HG03045 (cell line): Measurements from ENCODE around the gene CYB5R3.

ENCODE experiments used
- ATAC-seq: cut with Tn5 transposase; IDR thresholded peaks from one replicate; pipeline ENCODE4 v1.9.1; 2021; ENCODE audit warnings: mild to moderate bottlenecking, moderate library complexity; ENCODE audit not compliant: unreplicated experiment

CYB5R3 gene

GRCh38 chr22:42646569-42647525, 2.3 kb downstream of the CYB5R3 start:
- ATAC-seq = no peak

GRCh38 chr22:42645938-42646568, 3.1 kb downstream of the CYB5R3 start:
- ATAC-seq = no peak

GRCh38 chr22:42645341-42645937, 3.8 kb downstream of the CYB5R3 start:
- no peak for ATAC-seq

DNA sequence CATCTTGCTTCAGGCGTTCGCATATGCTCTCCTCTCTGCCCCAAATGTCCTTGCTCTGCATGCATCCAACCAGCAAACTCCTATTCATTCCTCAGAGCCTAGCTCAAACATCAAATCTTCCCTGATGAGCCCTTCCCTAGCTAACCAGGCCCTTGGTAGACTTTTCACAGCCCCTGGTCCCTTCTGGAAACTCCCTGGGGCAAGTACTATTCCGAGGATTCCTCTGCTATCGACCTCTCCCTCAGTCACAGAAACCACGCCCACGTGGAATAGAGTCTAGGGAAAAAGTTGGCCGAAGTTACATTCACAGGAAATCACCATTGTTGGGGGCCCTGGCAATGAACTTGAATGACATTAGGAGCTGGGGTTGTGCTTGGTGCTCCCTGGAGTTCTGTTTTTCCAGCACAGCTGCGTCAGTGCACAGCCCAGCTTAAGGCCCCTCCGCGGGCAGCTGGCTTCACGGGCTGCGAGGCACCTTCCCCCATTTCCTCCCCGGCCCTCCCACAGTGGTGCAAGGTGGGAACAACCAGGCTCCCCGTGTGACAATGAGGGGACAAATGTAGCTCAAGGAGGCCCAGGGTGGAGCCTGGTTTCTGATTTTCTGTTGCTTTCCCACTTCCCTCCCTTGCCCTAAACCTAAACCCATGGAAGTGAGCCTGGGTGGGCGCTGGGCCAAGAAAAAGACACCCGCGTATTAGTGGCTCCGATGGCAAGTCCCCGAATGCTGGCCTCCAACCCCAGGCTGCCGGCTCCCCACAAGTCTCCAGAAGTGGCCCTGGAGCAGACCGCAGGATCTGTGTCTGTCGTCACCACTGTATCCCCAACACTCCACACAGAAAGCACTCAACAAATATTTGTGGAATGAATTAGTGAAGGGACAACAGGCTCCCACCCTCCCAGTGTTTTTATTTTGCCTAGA, 4.5 kb downstream of the CYB5R3 start:
- ATAC-seq = no peak

DNA sequence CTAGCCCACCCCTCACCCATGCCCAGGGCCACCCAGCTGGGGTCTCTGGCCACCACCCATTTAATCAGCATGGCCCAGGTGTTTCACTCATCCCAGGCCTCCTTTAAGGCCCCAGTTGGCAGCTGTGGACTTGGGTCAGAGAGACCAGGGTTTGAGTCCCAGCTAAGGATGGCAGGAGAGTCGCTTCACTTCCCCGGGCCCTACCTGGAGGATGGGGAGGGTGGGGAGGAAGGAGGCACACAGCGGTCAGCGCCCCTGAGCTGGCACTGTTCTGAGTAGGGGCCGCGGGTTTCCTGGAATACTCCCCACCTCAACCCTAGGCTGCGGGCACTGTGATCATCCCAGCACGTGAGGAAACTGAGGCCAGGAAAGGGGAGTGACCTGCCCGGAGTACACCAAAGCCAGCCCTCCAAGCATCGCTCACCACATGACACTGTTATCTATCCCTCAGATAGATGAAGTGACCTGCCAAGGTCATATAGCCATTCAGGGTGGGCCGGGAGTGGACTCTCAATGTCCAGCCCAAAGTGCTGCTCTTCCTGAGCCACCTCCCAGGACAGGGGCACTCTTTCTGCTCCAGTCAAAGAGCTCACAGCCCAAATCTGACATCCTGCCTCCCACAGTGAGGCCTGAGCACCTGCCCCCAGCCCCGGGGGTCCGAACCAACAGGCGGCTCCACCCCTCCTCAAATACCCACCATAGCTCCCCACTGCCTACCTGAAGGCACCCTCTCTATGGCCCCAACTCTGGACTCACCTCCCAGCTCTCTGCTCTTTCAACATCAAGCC, 5.4 kb downstream of the CYB5R3 start:
- no peak for ATAC-seq

GRCh38 chr22:42642806-42643633, 6.2 kb downstream of the CYB5R3 start:
- no peak for ATAC-seq

DNA sequence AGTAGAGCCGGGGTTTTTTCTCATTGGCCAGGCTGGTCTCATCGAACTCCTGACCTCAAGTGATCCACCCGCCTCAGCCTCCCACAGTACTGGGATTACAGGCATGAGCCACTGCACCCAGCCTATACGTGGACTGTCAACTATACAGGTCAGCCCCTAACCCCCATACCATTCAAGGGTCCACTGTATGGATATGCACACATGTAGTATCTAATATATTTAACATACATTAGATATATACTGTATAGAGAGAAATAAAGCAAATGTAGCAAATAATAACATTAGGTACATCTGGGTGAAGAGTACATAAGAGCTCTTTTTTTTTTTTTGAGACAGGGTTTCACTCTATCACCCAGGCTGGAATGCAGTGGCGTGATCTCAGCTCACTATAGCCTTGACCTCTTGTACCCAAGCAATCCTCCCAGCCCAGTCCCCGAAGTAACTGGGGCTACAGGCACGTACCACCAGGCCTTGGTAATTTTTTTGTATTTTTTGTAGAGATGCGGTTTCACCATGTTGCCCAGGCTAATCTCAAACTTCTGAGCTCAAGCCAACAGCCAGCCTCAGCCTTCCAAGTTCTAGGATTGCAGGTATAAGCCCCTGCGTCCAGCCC, 7.3 kb downstream of the CYB5R3 start:
- no peak for ATAC-seq

- ATAC-seq = no peak
Observed at GRCh38 chr22:42639541-42640241, 9.5 kb downstream of the CYB5R3 start.

- ATAC-seq = no peak
Observed at GRCh38 chr22:42637555-42637954, 11.6 kb downstream of the CYB5R3 start.

DNA sequence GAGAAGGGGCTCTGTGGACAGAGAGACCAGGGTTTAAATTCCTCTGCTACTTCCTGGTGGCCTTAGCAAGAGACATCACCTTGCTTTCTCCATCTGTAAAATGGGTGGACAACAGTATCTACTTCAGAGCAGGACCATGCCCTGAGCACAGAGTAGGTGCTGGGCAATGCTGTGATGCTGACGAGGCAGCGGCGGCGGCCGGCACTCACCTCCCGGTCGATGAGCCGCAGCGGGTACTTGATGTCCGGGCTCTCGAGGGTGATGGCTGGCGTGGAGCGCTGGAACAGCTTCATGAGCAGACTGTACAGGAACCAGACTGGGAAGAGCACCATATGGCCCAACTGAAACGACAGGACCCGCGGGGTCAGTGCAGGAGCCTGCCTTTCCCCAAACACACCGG, 12.7 kb downstream of the CYB5R3 start:
- ATAC-seq = no peak

GRCh38 chr22:42635531-42635930, 13.7 kb downstream of the CYB5R3 start:
- ATAC-seq = no peak

GRCh38 chr22:42633013-42633412, 16.2 kb downstream of the CYB5R3 start:
- no peak for ATAC-seq

- ATAC-seq = no peak
Observed at GRCh38 chr22:42632096-42632495, 17.1 kb downstream of the CYB5R3 start.

DNA sequence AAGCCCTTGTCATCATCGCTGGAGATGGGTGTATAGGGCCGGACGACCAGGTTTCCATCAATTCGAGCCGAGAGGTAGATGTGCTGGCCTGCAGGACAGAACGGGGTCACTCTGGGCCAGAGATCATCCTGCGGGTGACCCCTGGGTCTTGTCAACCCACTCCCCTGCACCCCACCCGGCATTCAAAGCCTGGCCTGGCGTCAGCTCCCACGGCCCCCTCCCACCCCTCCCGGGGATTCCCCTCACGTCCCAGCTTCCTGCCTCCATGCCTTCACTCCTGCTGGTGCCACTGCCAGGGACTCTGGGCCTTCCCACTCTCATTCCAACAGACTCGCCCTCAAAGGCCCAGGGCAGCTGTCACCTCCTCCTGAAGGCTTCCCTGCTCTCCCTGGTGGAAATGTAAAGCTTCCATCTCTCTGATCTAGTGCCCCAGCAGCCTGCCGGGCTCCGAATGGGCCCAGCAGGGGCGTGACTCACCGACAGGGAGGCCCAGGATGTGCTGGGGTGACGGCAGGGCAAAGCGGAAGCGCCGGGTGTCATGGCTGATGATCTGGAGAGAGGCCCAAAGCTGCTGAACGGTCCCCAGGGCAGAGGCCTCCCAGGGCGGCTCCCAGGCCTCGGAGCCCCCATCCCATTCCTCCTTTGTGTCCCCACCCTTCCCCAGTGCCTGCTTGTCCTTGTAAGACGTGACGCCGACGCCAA, 18.1 kb downstream of the CYB5R3 start:
- ATAC-seq = no peak

DNA sequence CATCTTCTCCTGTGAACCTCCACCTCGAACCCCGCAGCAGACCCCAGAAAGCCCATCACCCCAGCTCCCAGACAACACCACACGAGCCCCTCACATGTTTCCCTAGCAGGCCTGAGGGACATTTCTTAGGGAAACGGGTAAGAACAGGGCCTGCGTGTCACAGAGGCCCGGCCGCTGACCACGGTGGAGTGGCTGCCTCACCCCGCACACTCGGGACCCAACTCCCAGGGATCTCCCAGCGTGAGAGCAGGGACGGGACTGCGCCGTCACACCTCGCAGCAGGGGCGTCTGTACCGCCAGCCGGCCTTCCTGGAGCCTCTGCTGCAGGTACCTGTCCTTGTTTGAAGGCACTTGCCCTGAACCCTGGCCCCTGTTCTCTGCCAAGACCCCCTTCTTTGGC, 19.0 kb downstream of the CYB5R3 start:
- ATAC-seq = no peak

DNA sequence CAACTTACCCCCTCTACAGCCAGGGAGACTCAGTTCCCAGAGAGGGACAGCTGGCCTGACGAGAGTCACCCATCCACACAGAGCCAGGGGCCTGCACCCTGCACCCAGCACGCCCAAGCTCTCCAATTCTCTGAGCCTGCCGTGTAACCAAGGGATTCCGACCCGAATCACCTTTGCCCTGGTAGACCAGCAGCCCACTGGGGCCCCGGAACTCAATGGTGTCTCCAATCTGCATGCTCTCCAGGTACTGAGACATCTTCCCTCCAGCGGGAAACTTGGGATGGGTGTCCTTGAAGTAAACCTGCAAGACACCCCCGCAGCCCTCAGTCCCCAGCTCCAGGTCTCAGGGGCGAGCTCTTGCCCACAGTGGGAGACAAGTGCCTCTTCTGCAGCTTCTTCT, 21.2 kb downstream of the CYB5R3 start:
- ATAC-seq = no peak

DNA sequence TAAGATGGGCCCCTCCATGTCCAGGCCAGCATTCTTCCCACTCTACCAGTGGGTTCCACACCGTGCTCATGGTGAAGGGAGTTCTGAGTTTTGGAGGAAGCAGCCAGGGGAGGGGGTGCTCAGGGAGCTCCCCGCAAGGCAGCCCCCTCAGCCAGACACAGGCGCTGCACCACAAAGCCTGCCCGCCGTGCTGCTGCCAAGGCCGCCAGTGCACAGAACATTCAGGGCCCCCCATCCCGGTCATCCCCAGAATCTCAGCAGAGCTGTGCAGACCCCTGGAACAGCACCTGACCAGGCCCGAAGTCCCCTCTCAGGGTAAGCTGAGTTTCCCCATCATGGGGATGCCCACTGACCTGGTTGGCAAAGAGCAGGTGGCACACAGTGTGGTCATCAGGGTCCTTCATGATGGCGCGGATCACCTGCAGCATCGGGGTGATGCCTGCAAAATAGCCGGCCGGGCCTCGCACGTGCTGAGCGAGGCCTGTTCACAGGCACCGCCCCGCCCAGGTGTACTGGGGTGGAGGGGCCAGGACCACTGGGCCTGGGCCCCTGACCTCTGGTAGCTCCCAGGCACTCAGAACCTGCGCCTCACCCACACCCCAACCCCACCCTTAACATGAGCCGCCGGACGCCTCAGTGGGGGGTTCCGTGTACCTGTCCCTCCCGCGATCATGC, 22.1 kb downstream of the CYB5R3 start:
- ATAC-seq = no peak
